GM12872 (cell line): ENCODE results near the gene KLF2.

Source experiments
- TF ChIP-seq, protein P1 (sequence below): IDR thresholded peaks from 3 replicates; pipeline ENCODE4 v1.5.1; 2011; ENCODE audit warnings: low read depth, mild to moderate bottlenecking, low read length, moderate library complexity; ENCODE audit not compliant: insufficient read depth

Gene KLF2

DNA sequence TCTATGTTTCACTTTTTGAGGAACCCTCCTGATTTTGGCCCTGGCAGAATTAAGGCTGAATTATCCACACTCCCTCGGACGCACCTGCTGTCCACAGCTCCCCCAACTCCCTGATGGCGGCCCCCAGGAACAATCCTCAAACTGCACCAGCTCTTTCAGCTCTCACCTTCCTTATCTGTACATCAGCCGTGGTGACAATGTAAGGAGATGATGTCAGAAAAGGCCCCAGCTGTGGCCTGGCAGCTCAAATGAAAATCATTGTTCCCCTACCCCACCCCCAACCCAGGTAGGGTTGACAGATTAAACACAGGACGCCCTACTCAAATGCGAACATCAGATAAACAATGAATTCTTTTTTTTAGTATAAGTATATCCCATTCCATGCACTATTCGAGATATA is 35.0 kb upstream of the KLF2 start:
- TF ChIP-seq, protein P1, sequence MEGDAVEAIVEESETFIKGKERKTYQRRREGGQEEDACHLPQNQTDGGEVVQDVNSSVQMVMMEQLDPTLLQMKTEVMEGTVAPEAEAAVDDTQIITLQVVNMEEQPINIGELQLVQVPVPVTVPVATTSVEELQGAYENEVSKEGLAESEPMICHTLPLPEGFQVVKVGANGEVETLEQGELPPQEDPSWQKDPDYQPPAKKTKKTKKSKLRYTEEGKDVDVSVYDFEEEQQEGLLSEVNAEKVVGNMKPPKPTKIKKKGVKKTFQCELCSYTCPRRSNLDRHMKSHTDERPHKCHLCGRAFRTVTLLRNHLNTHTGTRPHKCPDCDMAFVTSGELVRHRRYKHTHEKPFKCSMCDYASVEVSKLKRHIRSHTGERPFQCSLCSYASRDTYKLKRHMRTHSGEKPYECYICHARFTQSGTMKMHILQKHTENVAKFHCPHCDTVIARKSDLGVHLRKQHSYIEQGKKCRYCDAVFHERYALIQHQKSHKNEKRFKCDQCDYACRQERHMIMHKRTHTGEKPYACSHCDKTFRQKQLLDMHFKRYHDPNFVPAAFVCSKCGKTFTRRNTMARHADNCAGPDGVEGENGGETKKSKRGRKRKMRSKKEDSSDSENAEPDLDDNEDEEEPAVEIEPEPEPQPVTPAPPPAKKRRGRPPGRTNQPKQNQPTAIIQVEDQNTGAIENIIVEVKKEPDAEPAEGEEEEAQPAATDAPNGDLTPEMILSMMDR: no peak

DNA sequence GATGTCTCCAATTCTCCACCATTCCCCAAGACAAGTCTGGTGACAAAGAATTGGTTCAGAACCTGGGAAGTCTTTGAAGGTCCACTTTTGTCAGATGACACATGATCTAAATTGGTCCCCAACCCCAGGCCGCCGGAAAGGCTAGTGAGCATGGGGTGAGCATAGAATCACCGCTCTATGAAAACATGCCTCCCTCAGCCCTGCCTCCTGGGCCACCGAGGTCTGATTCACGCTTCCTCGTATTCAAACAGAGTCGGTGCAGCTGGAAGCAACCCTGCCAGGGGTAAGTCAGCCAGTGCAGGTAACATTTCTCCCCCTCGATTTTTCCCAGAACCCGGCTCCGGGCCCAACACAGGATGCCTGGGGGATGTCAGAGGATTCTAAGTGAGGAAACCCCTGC is 33.9 kb upstream of the KLF2 start:
- TF ChIP-seq, protein P1: no peak

DNA sequence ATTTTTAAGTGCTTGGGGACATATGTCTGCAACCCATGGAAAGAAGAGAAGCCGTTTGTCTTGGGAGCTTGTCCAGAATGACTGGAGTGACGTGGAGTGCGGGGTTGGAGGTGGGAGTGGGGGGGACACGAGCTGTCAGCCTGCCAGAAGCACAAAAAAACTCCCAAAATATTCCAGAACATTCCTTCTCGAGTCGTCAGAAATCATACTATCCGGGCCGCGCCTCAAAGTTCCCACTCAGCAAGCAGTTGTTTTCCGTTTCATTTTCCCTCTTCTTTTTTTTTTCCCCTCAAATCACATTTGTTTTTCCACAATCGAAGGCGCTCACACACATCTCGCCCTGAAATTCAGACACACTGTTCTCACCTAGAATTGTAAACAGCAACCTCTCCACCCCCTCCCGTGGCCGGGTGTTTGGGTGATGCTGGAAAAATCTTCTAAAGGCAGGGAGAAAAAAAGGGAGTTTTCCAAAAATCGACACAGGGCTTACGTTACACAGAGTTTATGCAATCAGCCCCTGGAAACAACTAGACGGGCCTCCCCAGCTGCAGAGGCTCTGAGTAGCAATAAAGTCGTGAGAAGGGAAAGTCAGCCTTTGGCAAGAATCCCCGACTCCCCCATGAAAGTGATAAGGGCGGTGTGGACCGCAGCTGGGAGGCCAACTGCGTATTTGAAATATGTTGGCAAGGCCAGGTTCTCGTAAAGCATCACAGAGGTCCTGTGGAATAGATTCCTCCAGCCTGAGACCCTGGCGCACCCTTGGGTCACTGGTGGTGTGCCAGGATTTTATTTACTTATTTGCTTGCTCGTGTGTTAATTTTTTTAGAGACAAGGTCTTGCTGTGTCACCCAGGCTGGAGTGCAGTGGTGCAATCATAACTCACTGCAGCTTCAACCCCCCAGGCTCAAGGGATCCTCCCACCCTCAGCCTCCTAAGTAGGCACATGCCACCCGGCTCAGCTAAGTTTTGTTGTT is 31.2 kb upstream of the KLF2 start:
- TF ChIP-seq, protein P1: no peak

DNA sequence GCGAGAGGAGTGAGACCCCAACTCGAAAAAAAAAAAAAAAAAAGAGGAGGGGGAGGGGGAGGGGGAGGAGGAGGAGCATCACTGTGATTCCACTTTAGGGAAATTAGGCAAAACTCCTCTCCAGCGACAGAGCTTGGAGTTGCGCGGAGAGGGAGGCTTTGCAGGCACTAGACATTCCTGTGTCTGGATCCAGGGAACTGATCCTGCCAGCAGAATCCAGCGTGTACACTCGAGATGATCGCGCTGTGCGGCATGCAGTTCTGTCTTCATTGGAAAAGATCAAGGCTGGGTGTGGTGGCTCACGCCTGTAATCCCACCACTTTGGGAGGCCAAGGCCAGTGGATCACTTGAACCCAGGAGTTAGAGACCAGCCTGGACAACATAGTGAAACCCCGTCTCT is 29.6 kb upstream of the KLF2 start:
- TF ChIP-seq, protein P1: no peak

DNA sequence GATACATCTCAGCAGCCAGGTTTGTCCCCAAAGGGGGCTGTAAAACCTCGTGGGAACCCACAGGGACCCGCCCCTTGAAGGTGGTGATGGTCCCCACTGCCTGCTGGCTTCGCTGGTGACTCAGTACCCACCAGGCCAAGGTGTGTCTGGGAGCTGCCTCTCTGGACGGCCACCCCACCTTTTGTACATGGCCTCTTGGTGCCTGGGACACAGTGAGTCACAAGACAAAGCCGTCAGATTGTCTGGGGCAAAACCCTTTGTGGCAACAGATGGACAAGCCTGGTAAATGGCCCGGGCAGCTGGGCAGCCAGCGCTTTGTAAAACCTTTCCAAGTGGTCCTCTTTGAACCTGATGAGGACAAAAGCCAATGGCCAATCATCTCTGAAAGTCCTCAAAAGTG is 27.9 kb upstream of the KLF2 start:
- TF ChIP-seq, protein P1: no peak

DNA sequence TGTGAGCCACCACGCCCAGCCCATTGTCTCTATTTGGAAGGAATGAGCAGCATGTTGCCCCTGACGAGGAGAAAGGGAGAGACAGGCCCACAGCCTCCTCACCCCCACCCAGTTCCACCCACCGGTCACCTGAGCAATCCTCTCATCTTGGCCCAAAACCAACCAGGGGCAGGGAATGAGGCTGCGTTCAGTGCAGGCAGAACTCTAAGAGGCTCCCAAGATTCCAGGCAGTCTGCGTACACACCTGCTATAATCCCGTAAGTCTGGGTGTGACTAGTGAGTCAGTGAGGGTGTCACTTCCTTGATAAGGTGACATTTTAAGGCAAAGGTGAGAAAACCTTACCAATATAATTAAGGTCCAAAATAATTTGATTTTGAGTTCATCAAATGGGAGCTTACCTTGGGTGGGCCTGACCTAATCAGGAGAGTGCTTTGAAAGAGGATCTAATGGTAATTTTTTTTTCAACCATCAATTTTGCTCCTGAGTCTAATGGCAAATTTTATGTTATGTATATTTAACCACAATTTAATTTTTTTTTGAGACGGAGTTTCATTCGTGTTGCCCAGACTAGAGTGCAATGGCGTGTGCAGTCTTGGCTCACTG is 26.9 kb upstream of the KLF2 start:
- TF ChIP-seq, protein P1: no peak

DNA sequence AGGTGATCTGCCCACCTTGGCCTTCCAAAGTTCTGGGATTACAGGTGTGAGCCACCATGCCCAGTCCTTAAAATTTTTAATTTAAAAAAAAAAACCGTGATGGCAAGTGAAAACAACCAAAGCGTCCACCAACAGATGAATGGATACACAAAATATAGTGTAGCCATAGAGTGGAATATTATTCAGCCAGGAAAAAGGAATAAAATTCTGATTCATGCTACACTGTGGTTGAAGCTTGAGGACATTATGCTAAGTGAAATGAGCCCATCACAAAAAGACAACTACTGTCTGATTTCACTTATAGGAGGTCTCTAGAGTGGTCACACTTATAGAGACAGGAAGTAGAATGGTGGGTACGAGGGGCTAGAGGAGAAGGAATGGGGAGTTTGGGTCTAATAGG is 26.3 kb upstream of the KLF2 start:
- TF ChIP-seq, protein P1: no peak
